Glomerular endothelial cell (primary cell): ENCODE results near the gene EIF2A. TPM values are rescaled to one million over a fixed set of nuclear protein-coding genes. Genes with fewer than 3 reads are reported as not detected.
"Not testable (repeated sequence)": the region's sequence is repeated elsewhere in the genome, so short reads cannot be mapped to it uniquely, and the experiment has no call there.

Source experiments
- DNase-seq: peaks from one replicate; pipeline ENCODE4 v3.0.0-alpha.2; 2011; ENCODE audit warnings: low read depth, low spot score; ENCODE audit errors: extremely low read depth
- total RNA-seq: library from RNA; depleted of rRNA; stranded (reverse); fragments of >200 nt; gene quantifications from 2 replicates; pipeline ENCODE4 v1.2.3, GENCODE V29; 2015

Gene EIF2A
- 91.6 and 98.2 TPM in 2 replicates for total RNA-seq

GRCh38 chr3:150546226-150547044 lies at the start of gene EIF2A, which contains the start of gene SERP1:
Gene EIF2A (plus strand): TSS chr3:150546787. CDS start chr3:150546803, 16 bp downstream.
Gene SERP1 (minus strand): TSS chr3:150546496. CDS start chr3:150546135, 361 bp downstream.
- peak; percentile 95 for DNase-seq

GRCh38 chr3:150497956-150498355 lies 48.6 kb upstream of the EIF2A start:
- no peak for DNase-seq

- DNase-seq: not testable (repeated sequence)
Observed at GRCh38 chr3:150500960-150501359, 45.6 kb upstream of the EIF2A start.

- no peak for DNase-seq
Observed at GRCh38 chr3:150503402-150504099, 43.0 kb upstream of the EIF2A start.

- DNase-seq: no peak
Observed at GRCh38 chr3:150504483-150504882, 42.1 kb upstream of the EIF2A start.

GRCh38 chr3:150508401-150508800 lies 38.2 kb upstream of the EIF2A start:
- DNase-seq: no peak

GRCh38 chr3:150509780-150510179 lies 36.8 kb upstream of the EIF2A start:
- DNase-seq: no peak

GRCh38 chr3:150511122-150511821 lies 35.3 kb upstream of the EIF2A start:
- no peak for DNase-seq

- DNase-seq: no peak
Observed at GRCh38 chr3:150515210-150515609, 31.4 kb upstream of the EIF2A start.

GRCh38 chr3:150519026-150519425 lies 27.6 kb upstream of the EIF2A start:
- no peak for DNase-seq

GRCh38 chr3:150520408-150520807 lies 26.2 kb upstream of the EIF2A start:
- DNase-seq: no peak

- DNase-seq: no peak
Observed at GRCh38 chr3:150521463-150521862, 25.1 kb upstream of the EIF2A start.

- DNase-seq: no peak
Observed at GRCh38 chr3:150523538-150523937, 23.0 kb upstream of the EIF2A start.

GRCh38 chr3:150527464-150528255 lies 18.9 kb upstream of the EIF2A start:
- no peak for DNase-seq

GRCh38 chr3:150528354-150528797 lies 18.2 kb upstream of the EIF2A start:
- DNase-seq: no peak

GRCh38 chr3:150531775-150532174 lies 14.8 kb upstream of the EIF2A start:
- DNase-seq: no peak

GRCh38 chr3:150535204-150535603 lies 11.4 kb upstream of the EIF2A start:
- DNase-seq: no peak

- DNase-seq: no peak
Observed at GRCh38 chr3:150538324-150539208, 8.0 kb upstream of the EIF2A start.

- DNase-seq: no peak
Observed at GRCh38 chr3:150540297-150540696, 6.3 kb upstream of the EIF2A start.
